HCT116 (cell line): Measurements from ENCODE around the gene SIN3A. TPM values are rescaled to one million over a fixed set of nuclear protein-coding genes. Genes with fewer than 3 reads are reported as not detected.

Experiments
- ATAC-seq: fragments of 200-7000 bp; cut with Tn5 transposase; 2 replicates; pipeline ENCODE4 v1.9.1; 2020; ENCODE audit warnings: mild to moderate bottlenecking, moderate library complexity
- BruUV-seq: library from RNA; stranded (reverse); fragments of 400-500 nt; replicated peaks from 2 replicates; lab custom pipeline; 2021; lab: Mats Ljungman, UMichigan
- CTCF ChIA-PET: fragments of 300-600 bp; sonication (Branson Sonifier 250); formaldehyde crosslinking; loops from one replicate; lab custom pipeline; 2021; ENCODE audit warnings: antibody characterized with exemption; lab: Charles Lee
- POLR2A ChIA-PET: fragments of 300-600, 350-600 bp; sonication (Branson Sonifier 250); formaldehyde crosslinking; loops from one replicate; lab custom pipeline; 2021; ENCODE audit warnings: antibody characterized with exemption; lab: Charles Lee
- RAD21 ChIA-PET, 2 experiments: fragments of 300-600 bp; sonication (Branson Sonifier 250); formaldehyde crosslinking; loops; one replicate each; lab custom pipeline; 2023; ENCODE audit warnings: low total read pairs in 2 of 2; ENCODE audit not compliant: uncharacterized antibody in 2 of 2, unreplicated experiment in 2 of 2, low non-redundant PET in 1 of 2; lab: Charles Lee
- DNase-seq: peaks from one replicate; pipeline ENCODE4 v3.0.0-alpha.2; 2010; ENCODE audit warnings: low read depth, low spot score
- H2AFZ ChIP-seq: fragments of 200-600 bp; shearing (Covaris generic), sonication (generic); 2 replicates; pipeline ENCODE4 v1.6.1; 2017; ENCODE audit warnings: low read depth, mixed run types, mixed read lengths, antibody characterized with exemption, low read length; ENCODE audit not compliant: poor library complexity, severe bottlenecking
- H3K27ac ChIP-seq: 2 replicates; pipeline ENCODE4 v1.5.1; 2012; ENCODE audit warnings: low read depth, low read length
- H3K27me3 ChIP-seq: fragments of 200-600 bp; sonication (generic); 2 replicates; pipeline ENCODE4 v1.6.1; 2016; ENCODE audit warnings: mixed run types, low read length, mixed read lengths; ENCODE audit not compliant: insufficient read depth
- H3K36me3 ChIP-seq, 2 experiments: fragments of 200-500 bp in 1 of 2; fragments of 200-600 bp in 1 of 2; sonication (Bioruptor generic) in 1 of 2; sonication (generic) in 1 of 2; 2 replicates each; pipeline versions ENCODE4 v1.5.1 to v1.6.1; 2014 to 2016; ENCODE audit warnings: low read length in 2 of 2, inconsistent platforms in 1 of 2, mixed read lengths in 1 of 2, mixed run types in 1 of 2; ENCODE audit not compliant: insufficient read depth in 2 of 2, control insufficient read depth in 1 of 2
- H3K4me1 ChIP-seq, 2 experiments: fragments of 200-600 bp in 1 of 2; sonication (generic) in 1 of 2; 2 replicates each; pipeline versions ENCODE4 v1.5.1 to v1.6.1; 2012 to 2017; ENCODE audit warnings: low read length in 2 of 2, inconsistent platforms in 1 of 2, mild to moderate bottlenecking in 1 of 2, mixed read lengths in 1 of 2, mixed run types in 1 of 2, moderate library complexity in 1 of 2; ENCODE audit not compliant: insufficient read depth in 2 of 2, control insufficient read depth in 1 of 2
- H3K4me2 ChIP-seq: fragments of 200-600 bp; sonication (generic); 2 replicates; pipeline ENCODE4 v1.6.1; 2017; ENCODE audit warnings: mixed run types, low read length, mixed read lengths
- H3K4me3 ChIP-seq, 2 experiments: fragments of 200-600 bp in 1 of 2; sonication (generic) in 1 of 2; replicated peaks in 1 of 2; 2 replicates each; pipeline ENCODE4 v1.5.1; 2011 to 2016; ENCODE audit warnings: low read length in 2 of 2, control low read depth in 1 of 2, low read depth in 1 of 2, mild to moderate bottlenecking in 1 of 2, mixed read lengths in 1 of 2, mixed run types in 1 of 2
- H3K79me2 ChIP-seq: fragments of 200-600 bp; sonication (generic); 2 replicates; pipeline ENCODE4 v1.6.1; 2017; ENCODE audit warnings: mild to moderate bottlenecking, mixed run types, low read length, moderate library complexity, mixed read lengths; ENCODE audit not compliant: insufficient read depth
- H3K9ac ChIP-seq: fragments of 200-600 bp; sonication (generic); 2 replicates; pipeline ENCODE4 v1.6.1; 2016; ENCODE audit warnings: low read length, mixed read lengths
- H3K9me2 ChIP-seq: fragments of 200-600 bp; sonication (generic), shearing (Covaris generic); 2 replicates; pipeline ENCODE4 v1.6.1; 2017; ENCODE audit warnings: mixed run types, mild to moderate bottlenecking, moderate library complexity; ENCODE audit not compliant: insufficient read depth
- H3K9me3 ChIP-seq, 2 experiments: fragments of 200-500 bp in 1 of 2; fragments of 200-600 bp in 1 of 2; sonication (Bioruptor generic) in 1 of 2; sonication (generic) in 1 of 2; 2 replicates each; pipeline ENCODE4 v1.6.1; 2014 to 2017; ENCODE audit warnings: low read length in 2 of 2, mixed read lengths in 2 of 2, inconsistent platforms in 1 of 2, low read depth in 1 of 2, mild to moderate bottlenecking in 1 of 2, mixed run types in 1 of 2, moderate library complexity in 1 of 2; ENCODE audit not compliant: control insufficient read depth in 1 of 2, insufficient read depth in 1 of 2
- H4K20me1 ChIP-seq: fragments of 200-600 bp; sonication (generic), shearing (Covaris generic); 2 replicates; pipeline ENCODE4 v1.6.1; 2017; ENCODE audit warnings: mixed run types, mild to moderate bottlenecking, moderate library complexity; ENCODE audit not compliant: insufficient read depth
- ELF1 ChIP-seq: IDR thresholded peaks from 2 replicates; pipeline ENCODE4 v1.6.1; 2012; ENCODE audit warnings: low read depth, borderline replicate concordance
- POLR2A ChIP-seq: IDR thresholded peaks from 2 replicates; pipeline ENCODE4 v1.7.0; 2011; ENCODE audit warnings: borderline replicate concordance; ENCODE audit not compliant: insufficient read depth, insufficient read length; ENCODE audit errors: extremely low read depth
- POLR2AphosphoS5 ChIP-seq: IDR thresholded peaks from 2 replicates; pipeline ENCODE4 v1.6.1; 2011; ENCODE audit warnings: mild to moderate bottlenecking, low read depth, low read length, moderate library complexity
- ZFX ChIP-seq: fragments of 450-650 bp; IDR thresholded peaks from 2 replicates; pipeline ENCODE4 v1.6.1; 2017
- intact Hi-C: fragments of 100-400 bp; cut with micrococcal nuclease; formaldehyde crosslinking; loops from 2 replicates; pipeline ENCODE4 v1.10.0; 2022
- total RNA-seq: library from RNA; stranded (reverse); gene quantifications from one replicate; pipeline ENCODE4 v1.2.1, GENCODE V29; 2021; ENCODE audit not compliant: unreplicated experiment

SIN3A gene
- total RNA-seq, 1 experiment from 2014 or later, result 70.1 TPM

DNA sequence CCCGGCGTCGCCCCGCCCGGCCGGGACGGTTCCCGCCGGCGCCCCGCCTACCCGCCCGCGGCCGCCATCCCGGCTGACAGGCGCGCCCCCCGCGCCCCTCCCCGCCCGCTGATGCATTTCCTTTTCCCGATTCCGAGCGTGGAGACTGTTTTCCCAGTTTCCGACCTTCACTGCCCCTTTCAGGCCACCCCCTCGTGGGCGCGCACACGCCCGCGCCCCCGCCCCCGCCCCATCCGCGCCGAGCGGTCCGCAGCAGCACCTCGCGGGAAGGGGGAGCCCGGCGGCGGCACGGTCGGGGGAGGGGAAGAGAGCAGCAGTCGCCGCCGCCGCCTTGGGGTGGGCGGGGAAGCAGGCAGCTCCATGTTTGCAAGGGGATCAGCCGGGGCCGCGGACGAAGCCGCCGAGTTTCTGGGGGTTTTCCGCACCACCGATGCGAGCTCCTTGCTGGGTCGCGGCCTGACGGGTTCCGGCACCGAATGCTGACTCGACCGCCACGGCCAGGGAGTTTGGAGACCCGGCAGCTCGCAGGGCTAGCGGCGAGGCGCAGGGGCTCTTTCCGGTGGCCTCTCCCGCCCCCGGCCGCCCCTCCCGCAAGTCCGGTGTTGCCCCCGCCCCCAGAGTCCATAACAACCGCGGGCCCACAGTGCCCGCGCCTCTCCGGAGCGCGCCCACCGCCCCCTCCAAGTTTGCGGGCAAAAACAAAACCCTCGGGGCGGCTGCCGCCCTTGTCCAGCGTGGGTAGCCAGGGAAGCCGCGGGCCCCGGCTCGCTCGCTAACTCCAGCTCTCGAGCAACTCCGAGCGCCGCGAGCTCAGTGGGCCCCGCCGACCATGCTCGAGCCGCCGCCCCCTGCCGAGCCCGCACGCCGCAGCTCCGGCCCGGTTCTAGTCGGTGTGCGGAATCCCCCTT is 3.2 kb upstream of the SIN3A start:
- intact Hi-C loops, result loop anchor here (1.0 to 5.0 kb wide), 2 partner anchors 123 to 186 kb away; partner anchors contain the start of genes IMP3 and PTPN9
- no TSS peak for BruUV-seq
- RAD21 ChIA-PET, result interaction anchor here (0.9 to 1.0 kb wide), 4 partner anchors 54 to 186 kb away, joined by 3 to 5 read pairs (median 3); partner anchors contain the start of genes IMP3 (in 1 of the 2) and MAN2C1 (in 1 of the 2)
- peaks cover 2% of the 10 kb centered on the region; the same call in 1 of the 2 replicates for H4K20me1 ChIP-seq
- H3K4me1 ChIP-seq, result peaks cover under 1 to 36% of the 10 kb centered on the region in 2 experiments
- H3K9me2 ChIP-seq, result no peaks in the 10 kb centered on the region
- CTCF ChIA-PET, result interaction anchor here (1.2 to 5.4 kb wide), 4 partner anchors 87 to 232 kb away, joined by 3 to 34 read pairs (median 4); partner anchors contain the start of genes MAN2C1 and SNX33
- peak overlapping the region; percentile 97 for H3K9ac ChIP-seq
- H3K27me3 ChIP-seq, result no peaks in the 10 kb centered on the region
- H2AFZ ChIP-seq, result no peak overlapping the region
- peak; percentile 26 for DNase-seq
- peak overlapping the region; percentile 92 to 97 for H3K4me3 ChIP-seq
- peak overlapping the region; percentile 62 for H3K27ac ChIP-seq
- peak overlapping the region; percentile 73 for H3K4me2 ChIP-seq
- no peak; the same call in 1 of the 2 replicates for TF ChIP-seq ZFX
- TF ChIP-seq POLR2AphosphoS5, result peak; percentile 64
- H3K9me3 ChIP-seq, result no peaks in the 10 kb centered on the region
- ATAC-seq, result no peak
- POLR2A ChIA-PET, result interaction anchor here (0.7 to 4.0 kb wide), 15 partner anchors 9 to 218 kb away, joined by 3 to 39 read pairs (median 5); partner anchors contain the start of genes IMP3, MAN2C1, NEIL1 and SNUPN
- H3K79me2 ChIP-seq, result peaks cover 31% of the 10 kb centered on the region
- no peaks in the 10 kb centered on the region for H3K36me3 ChIP-seq

DNA sequence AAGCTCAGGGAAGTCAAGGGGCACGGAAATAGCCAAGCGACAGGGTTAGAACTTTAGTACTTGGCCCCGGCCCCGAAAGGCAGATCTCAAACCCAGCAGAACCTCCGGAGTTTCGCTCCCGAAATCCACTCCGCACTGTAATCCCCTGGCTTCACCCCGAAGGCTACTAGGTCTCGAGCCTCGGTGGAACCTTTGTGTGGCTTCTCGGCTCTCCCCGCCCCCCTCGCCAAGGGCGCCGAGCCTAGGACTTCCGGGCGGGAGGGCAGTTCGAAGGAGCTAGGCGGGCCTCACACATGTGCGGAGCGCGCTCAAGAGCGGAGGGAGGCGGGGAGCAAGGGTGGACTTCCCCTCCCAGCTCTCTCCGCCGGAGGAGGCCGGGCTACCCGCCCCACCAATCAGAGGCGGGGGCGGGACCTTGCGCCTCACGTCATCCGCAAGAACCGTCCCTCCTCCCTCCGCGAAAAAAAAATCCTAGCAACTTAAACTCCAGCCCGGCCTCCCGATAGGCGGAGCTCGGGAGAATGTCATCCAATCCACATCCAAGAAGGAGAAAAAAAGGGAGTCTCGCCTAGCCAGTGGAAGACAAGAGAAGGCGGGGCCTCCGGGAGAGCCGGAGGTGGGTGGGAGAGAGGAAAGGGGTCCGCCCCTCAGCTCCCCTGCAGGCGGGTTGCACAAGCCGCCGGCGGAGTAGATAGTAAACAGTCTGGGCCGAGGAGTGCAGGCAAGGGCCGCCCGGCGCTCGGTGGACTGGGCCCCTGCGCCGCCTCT is 2.4 kb upstream of the SIN3A start:
- POLR2A ChIA-PET, result interaction anchor here (0.7 to 4.0 kb wide), 11 partner anchors 8 to 186 kb away, joined by 3 to 39 read pairs (median 5); partner anchors contain the start of genes IMP3, MAN2C1, NEIL1 and SNUPN
- RAD21 ChIA-PET, result interaction anchor here (0.9 to 1.0 kb wide), 3 partner anchors 55 to 186 kb away, joined by 3 to 5 read pairs (median 3); partner anchors contain the start of genes IMP3 (in 1 of the 2) and MAN2C1 (in 1 of the 2)

More for the DNA sequence above, 2.4 kb upstream of the SIN3A start:
- H3K4me1 ChIP-seq, result peaks cover 6 to 40% of the 10 kb centered on the region in 2 experiments
- DNase-seq, result peak; percentile 100
- H3K36me3 ChIP-seq, result no peaks in the 10 kb centered on the region
- BruUV-seq, result no TSS peak
- H3K4me3 ChIP-seq, result peak overlapping the region; percentile 92 to 97
- peak overlapping the region; percentile 97 for H3K9ac ChIP-seq
- H4K20me1 ChIP-seq, result peaks cover 10% of the 10 kb centered on the region; the same call in 1 of the 2 replicates
- H3K4me2 ChIP-seq, result peak overlapping the region; percentile 95
- no peaks in the 10 kb centered on the region for H3K9me2 ChIP-seq
- intact Hi-C loops, result loop anchor here (2.0 to 5.0 kb wide), 2 partner anchors 123 to 171 kb away; partner anchors contain the start of genes PTPN9 and SNUPN
- H3K9me3 ChIP-seq, result no peaks in the 10 kb centered on the region
- ATAC-seq, result peak; percentile 41
- peaks cover 39% of the 10 kb centered on the region for H3K79me2 ChIP-seq
- peak; percentile 35 for TF ChIP-seq POLR2A
- TF ChIP-seq POLR2AphosphoS5, result peak; percentile 57
- no peak for TF ChIP-seq ELF1
- H3K27me3 ChIP-seq, result no peaks in the 10 kb centered on the region
- CTCF ChIA-PET, result interaction anchor here (0.8 to 5.4 kb wide), 5 partner anchors 86 to 233 kb away, joined by 3 to 34 read pairs (median 4); partner anchors contain the start of genes MAN2C1, SNUPN and SNX33
- H2AFZ ChIP-seq, result no peak overlapping the region
- peak overlapping the region; percentile 89 for H3K27ac ChIP-seq
